ENCODE measurements around the gene PLSCR3.
A peak's percentile ranks its signal among the peaks of the same experiment; 100 is the strongest.

PLSCR3 gene

GRCh38 chr17:7408252-7408727, 14.0 kb upstream of the PLSCR3 start:
- no peak for DNase-seq
- no peak overlapping the region for H2BK120ac ChIP-seq (ENCODE audit: low read depth, low read length)
- peaks cover 17% of the 10 kb centered on the region for H3K4me1 ChIP-seq (ENCODE audit: control insufficient read depth, insufficient read depth, low read depth, low read length)
- H3K14ac ChIP-seq (ENCODE audit: low read length in 2 of 2) = no peak overlapping the region
- 74% methylated on average over 45 of the region's 58 CpGs for WGBS
- H3K4me2 ChIP-seq (ENCODE audit: low read length, poor library complexity, severe bottlenecking) = no peak overlapping the region
- H3K18ac ChIP-seq (ENCODE audit: low read depth in 1 of 2, low read length in 2 of 2) = no peak overlapping the region
- H3K4ac ChIP-seq (ENCODE audit: low read depth in 1 of 2, low read length in 2 of 2) = no peak overlapping the region
- H2AFZ ChIP-seq (ENCODE audit: low read depth, low read length) = no peak overlapping the region
- no peak overlapping the region for H4K91ac ChIP-seq (ENCODE audit: low read length)
- no peak overlapping the region for H3K9ac ChIP-seq (ENCODE audit: low read length)
- H3K9me3 ChIP-seq (ENCODE audit: control insufficient read depth, low read length) = no peaks in the 10 kb centered on the region
- no peak overlapping the region for H4K8ac ChIP-seq (ENCODE audit: low read length)
- H3K27ac ChIP-seq (ENCODE audit: low read length, poor library complexity, severe bottlenecking) = no peak overlapping the region
- H3K27me3 ChIP-seq (ENCODE audit: control insufficient read depth in 1 of 2, insufficient read depth in 1 of 2, low read length in 2 of 2) = no peaks in the 10 kb centered on the region
- no peak overlapping the region for H3K23ac ChIP-seq (ENCODE audit: low read length in 2 of 2)
- H2BK5ac ChIP-seq (ENCODE audit: low read depth, low read length, poor library complexity, severe bottlenecking) = no peak overlapping the region
- peaks cover 29 to 34% of the 10 kb centered on the region in 2 experiments for H3K36me3 ChIP-seq (ENCODE audit: control insufficient read depth in 1 of 2, insufficient read depth in 2 of 2, low read depth in 1 of 2, low read length in 2 of 2)
- H3K79me1 ChIP-seq (replicated peaks; ENCODE audit: low read length, poor library complexity, severe bottlenecking) = peaks cover 22% of the 10 kb centered on the region
- H2BK15ac ChIP-seq (ENCODE audit: low read depth, poor library complexity, severe bottlenecking) = no peak overlapping the region
- no peak overlapping the region for H3K4me3 ChIP-seq (ENCODE audit: insufficient read depth in 1 of 2, low read depth in 1 of 2, low read length in 2 of 2)
- no peak overlapping the region for H2AK5ac ChIP-seq (ENCODE audit: low read length, severe bottlenecking)
- H2BK12ac ChIP-seq (ENCODE audit: low read length in 2 of 2) = no peak overlapping the region

- Histone ChIP-seq H3K9me3 (ENCODE audit: control insufficient read depth, low read length) (no peaks in the 10 kb centered on the region), H3K23ac (ENCODE audit: low read length in 2 of 2) (peak within 1 kb of the TSS in 1 of 2 experiments; percentile 23), H3K4ac (ENCODE audit: low read depth in 1 of 2, low read length in 2 of 2) (no peak within 1 kb of the TSS), H3K27ac (ENCODE audit: low read length, poor library complexity, severe bottlenecking) (no peak within 1 kb of the TSS), H3K4me1 (ENCODE audit: control insufficient read depth, insufficient read depth, low read depth, low read length) (peaks cover 18% of the 10 kb centered on the region), H2BK5ac (ENCODE audit: low read depth, low read length, poor library complexity, severe bottlenecking) (no peak within 1 kb of the TSS), H3K27me3 (ENCODE audit: control insufficient read depth in 1 of 2, insufficient read depth in 1 of 2, low read length in 2 of 2) (no peaks in the 10 kb centered on the region), H4K8ac (ENCODE audit: low read length) (no peak within 1 kb of the TSS), H2AK5ac (ENCODE audit: low read length, severe bottlenecking) (no peak within 1 kb of the TSS), H3K79me1 (replicated peaks; ENCODE audit: low read length, poor library complexity, severe bottlenecking) (peaks cover 19% of the 10 kb centered on the region), H2BK15ac (ENCODE audit: low read depth, poor library complexity, severe bottlenecking) (no peak within 1 kb of the TSS), H3K4me2 (ENCODE audit: low read length, poor library complexity, severe bottlenecking) (no peak within 1 kb of the TSS), H3K9ac (ENCODE audit: low read length) (no peak within 1 kb of the TSS), H4K91ac (ENCODE audit: low read length) (no peak within 1 kb of the TSS), H3K4me3 (ENCODE audit: insufficient read depth in 1 of 2, low read depth in 1 of 2, low read length in 2 of 2) (no peak within 1 kb of the TSS), H3K36me3 (ENCODE audit: control insufficient read depth in 1 of 2, insufficient read depth in 2 of 2, low read depth in 1 of 2, low read length in 2 of 2) (peaks cover 29 to 34% of the 10 kb centered on the region in 2 experiments), H2AFZ (ENCODE audit: low read depth, low read length) (no peak within 1 kb of the TSS), H2BK12ac (ENCODE audit: low read length in 2 of 2) (no peak within 1 kb of the TSS), H3K18ac (ENCODE audit: low read depth in 1 of 2, low read length in 2 of 2) (no peak within 1 kb of the TSS), H3K14ac (ENCODE audit: low read length in 2 of 2) (peak within 1 kb of the TSS in 1 of 2 experiments; percentile 58), H2BK120ac (ENCODE audit: low read depth, low read length) (no peak within 1 kb of the TSS)
- 63% methylated on average over 4 of the region's 12 CpGs for WGBS
- DNase-seq = no peak
Measured at GRCh38 chr17:7407485-7408251, 13.3 kb upstream of the PLSCR3 start, which contains the start of gene NLGN2. Gene NLGN2, plus strand, starts transcription at chr17:7407845. Its CDS starts 411 bp downstream, at chr17:7408256.

- no peak overlapping the region for H2BK5ac ChIP-seq (ENCODE audit: low read depth, low read length, poor library complexity, severe bottlenecking)
- H3K4me3 ChIP-seq (ENCODE audit: insufficient read depth in 1 of 2, low read depth in 1 of 2, low read length in 2 of 2) = no peak overlapping the region
- WGBS = 89% methylated on average over 5 of the region's 13 CpGs
- no peak overlapping the region for H2AFZ ChIP-seq (ENCODE audit: low read depth, low read length)
- no peak overlapping the region for H2AK5ac ChIP-seq (ENCODE audit: low read length, severe bottlenecking)
- no peak for DNase-seq
- no peak overlapping the region for H3K27ac ChIP-seq (ENCODE audit: low read length, poor library complexity, severe bottlenecking)
- H4K91ac ChIP-seq (ENCODE audit: low read length) = no peak overlapping the region
- H3K27me3 ChIP-seq (ENCODE audit: control insufficient read depth in 1 of 2, insufficient read depth in 1 of 2, low read length in 2 of 2) = no peaks in the 10 kb centered on the region
- no peak overlapping the region for H3K4me2 ChIP-seq (ENCODE audit: low read length, poor library complexity, severe bottlenecking)
- no peak overlapping the region for H2BK12ac ChIP-seq (ENCODE audit: low read length in 2 of 2)
- H3K18ac ChIP-seq (ENCODE audit: low read depth in 1 of 2, low read length in 2 of 2) = no peak overlapping the region
- no peak overlapping the region for H2BK15ac ChIP-seq (ENCODE audit: low read depth, poor library complexity, severe bottlenecking)
- peaks cover 18% of the 10 kb centered on the region for H3K4me1 ChIP-seq (ENCODE audit: control insufficient read depth, insufficient read depth, low read depth, low read length)
- no peak overlapping the region for H3K9ac ChIP-seq (ENCODE audit: low read length)
- no peaks in the 10 kb centered on the region for H3K9me3 ChIP-seq (ENCODE audit: control insufficient read depth, low read length)
- no peak overlapping the region for H4K8ac ChIP-seq (ENCODE audit: low read length)
- peak overlapping the region in 1 of 2 experiments; percentile 23 for H3K23ac ChIP-seq (ENCODE audit: low read length in 2 of 2)
- peak overlapping the region in 1 of 2 experiments; percentile 58 for H3K14ac ChIP-seq (ENCODE audit: low read length in 2 of 2)
- no peak overlapping the region for H3K4ac ChIP-seq (ENCODE audit: low read depth in 1 of 2, low read length in 2 of 2)
- H3K36me3 ChIP-seq (ENCODE audit: control insufficient read depth in 1 of 2, insufficient read depth in 2 of 2, low read depth in 1 of 2, low read length in 2 of 2) = peaks cover 29 to 34% of the 10 kb centered on the region in 2 experiments
- H2BK120ac ChIP-seq (ENCODE audit: low read depth, low read length) = no peak overlapping the region
- H3K79me1 ChIP-seq (replicated peaks; ENCODE audit: low read length, poor library complexity, severe bottlenecking) = peaks cover 19% of the 10 kb centered on the region
Measured at GRCh38 chr17:7407082-7407481, 12.8 kb upstream of the PLSCR3 start.

- no peak overlapping the region for H2BK120ac ChIP-seq (ENCODE audit: low read depth, low read length)
- H3K27ac ChIP-seq (ENCODE audit: low read length, poor library complexity, severe bottlenecking) = no peak overlapping the region
- no peaks in the 10 kb centered on the region for H3K9me3 ChIP-seq (ENCODE audit: control insufficient read depth, low read length)
- no peak overlapping the region for H3K23ac ChIP-seq (ENCODE audit: low read length in 2 of 2)
- H2BK12ac ChIP-seq (ENCODE audit: low read length in 2 of 2) = no peak overlapping the region
- H2BK5ac ChIP-seq (ENCODE audit: low read depth, low read length, poor library complexity, severe bottlenecking) = no peak overlapping the region
- H2AK5ac ChIP-seq (ENCODE audit: low read length, severe bottlenecking) = no peak overlapping the region
- H3K4me3 ChIP-seq (ENCODE audit: insufficient read depth in 1 of 2, low read depth in 1 of 2, low read length in 2 of 2) = peak overlapping the region; percentile 29 to 90
- peak overlapping the region; percentile 75 for H3K4me2 ChIP-seq (ENCODE audit: low read length, poor library complexity, severe bottlenecking)
- H2AFZ ChIP-seq (ENCODE audit: low read depth, low read length) = no peak overlapping the region
- peak overlapping the region in 1 of 2 experiments; percentile 53 for H3K14ac ChIP-seq (ENCODE audit: low read length in 2 of 2)
- DNase-seq = no peak
- peak overlapping the region; percentile 90 for H3K9ac ChIP-seq (ENCODE audit: low read length)
- H3K79me1 ChIP-seq (replicated peaks; ENCODE audit: low read length, poor library complexity, severe bottlenecking) = peaks cover 21% of the 10 kb centered on the region
- peaks cover 29 to 33% of the 10 kb centered on the region in 2 experiments for H3K36me3 ChIP-seq (ENCODE audit: control insufficient read depth in 1 of 2, insufficient read depth in 2 of 2, low read depth in 1 of 2, low read length in 2 of 2)
- H4K91ac ChIP-seq (ENCODE audit: low read length) = no peak overlapping the region
- no peak overlapping the region for H4K8ac ChIP-seq (ENCODE audit: low read length)
- peaks cover 18% of the 10 kb centered on the region for H3K4me1 ChIP-seq (ENCODE audit: control insufficient read depth, insufficient read depth, low read depth, low read length)
- H3K18ac ChIP-seq (ENCODE audit: low read depth in 1 of 2, low read length in 2 of 2) = no peak overlapping the region
- 28% methylated on average over 10 of the region's 12 CpGs for WGBS
- no peak overlapping the region for H3K4ac ChIP-seq (ENCODE audit: low read depth in 1 of 2, low read length in 2 of 2)
- no peak overlapping the region for H2BK15ac ChIP-seq (ENCODE audit: low read depth, poor library complexity, severe bottlenecking)
- no peaks in the 10 kb centered on the region for H3K27me3 ChIP-seq (ENCODE audit: control insufficient read depth in 1 of 2, insufficient read depth in 1 of 2, low read length in 2 of 2)
Measured at GRCh38 chr17:7406235-7406825, 12.0 kb upstream of the PLSCR3 start.

All from mesenchymal stem cell (in vitro differentiated cells and primary cell).